ENCODE measurements around the gene HSPG2. TPM values are rescaled to one million over a fixed set of nuclear protein-coding genes. Genes with fewer than 3 reads are reported as not detected.
A peak's percentile ranks its signal among the peaks of the same experiment; 100 is the strongest.

Gene HSPG2
- total and polyA plus RNA-seq, 9 of the 15 experiments (the other 6 are each of a cell fraction or from before 2014, with no cell fraction given), result 0.14 to 160 (median 15.7) TPM

GRCh38 chr1:21904704-21905520 lies 32.2 kb downstream of the HSPG2 start (continued):
- no peak for TF ChIP-seq SNAPC5 (CRISPR knock-in tag; IDR thresholded peaks at IDR 0.05)
- peak; percentile 90 for TF ChIP-seq MEIS2 (IDR thresholded peaks at IDR 0.05; ENCODE audit: partially characterized antibody)
- TF ChIP-seq KAT7 (CRISPR knock-in tag; IDR thresholded peaks at IDR 0.05; ENCODE audit: borderline replicate concordance), result peak; percentile 91; the same call in 1 of the 2 replicates
- no peak for TF ChIP-seq ZNF512 (tag; IDR thresholded peaks at IDR 0.05)
- TF ChIP-seq SMARCB1 (IDR thresholded peaks at IDR 0.05; ENCODE audit: insufficient read length, low read depth), result peak; percentile 99
- TF ChIP-seq RCOR1 (IDR thresholded peaks at IDR 0.05; ENCODE audit: borderline replicate concordance in 1 of 2, low read depth in 2 of 2, low read length in 2 of 2), result peak; percentile 99 to 100
- no peak for TF ChIP-seq ATF2 (CRISPR knock-in tag; IDR thresholded peaks at IDR 0.05)
- no peak for TF ChIP-seq CGGBP1 (CRISPR knock-in tag; IDR thresholded peaks at IDR 0.05)
- TF ChIP-seq ZBTB5 (IDR thresholded peaks at IDR 0.05), result peak; percentile 96
- TF ChIP-seq TEAD1 (CRISPR knock-in tag; IDR thresholded peaks at IDR 0.05), result peak; percentile 63 to 96
- TF ChIP-seq ZNF609 (CRISPR knock-in tag; IDR thresholded peaks at IDR 0.05; ENCODE audit: borderline replicate concordance), result peak; percentile 100
- TF ChIP-seq KLF1 (tag; IDR thresholded peaks at IDR 0.05), result peak; percentile 96
- TF ChIP-seq RBM25 (IDR thresholded peaks at IDR 0.05; ENCODE audit: low read depth, low read length, severe bottlenecking), result no peak
- TF ChIP-seq SLC30A9 (CRISPR knock-in tag; IDR thresholded peaks at IDR 0.05), result no peak
